Lower leg skin (tissue), 3 donors: ENCODE results near the gene CACNA1F.

Source experiments
- CTCF ChIP-seq, 3 donors: fragments of 450-650 bp; IDR thresholded peaks; one replicate each; pipeline ENCODE4 v1.5.1; 2016; ENCODE audit warnings: antibody characterized with exemption in 3 of 3, mild to moderate bottlenecking in 3 of 3, moderate library complexity in 2 of 3
- POLR2A ChIP-seq, 2 donors: fragments of 450-650 bp; IDR thresholded peaks; one replicate each; pipeline ENCODE4 v1.6.1; 2016 to 2017; ENCODE audit warnings: antibody characterized with exemption in 2 of 2, mild to moderate bottlenecking in 1 of 2, moderate library complexity in 1 of 2

- TF ChIP-seq CTCF (IDR thresholded peaks at IDR 0.05) (no peak), POLR2A (IDR thresholded peaks at IDR 0.05) (no peak)
Measured at GRCh38 chrX:49155900-49156837, 77.0 kb downstream of the CACNA1F start.
